K562 (cell line): ENCODE results near the gene AIMP2. TPM values are rescaled to one million over a fixed set of nuclear protein-coding genes. Genes with fewer than 3 reads are reported as not detected.

ENCODE experiments used
- BACH1 ChIP-seq: fragments of 200-800 bp; sonication (Bioruptor generic); IDR thresholded peaks from 2 replicates; pipeline ENCODE4 v1.6.1; 2016; ENCODE audit warnings: missing genetic modification characterization, missing compliant biosample characterization
- BCL6 ChIP-seq: fragments of 250-450 bp; sonication (Bioruptor Pico); IDR thresholded peaks from 2 replicates; pipeline ENCODE4 v1.4.0; 2020
- ETS1 ChIP-seq: conservative IDR thresholded peaks from 2 replicates; pipeline ENCODE4 v1.6.1; 2011; ENCODE audit warnings: low read depth, mild to moderate bottlenecking, low read length; ENCODE audit not compliant: control insufficient read depth
- FOXA3 ChIP-seq, 2 experiments: fragments of 450-650 bp in 1 of 2; sonication (generic) in 1 of 2; formaldehyde crosslinking; IDR thresholded peaks in 1 of 2; conservative IDR thresholded peaks in 1 of 2; 2 replicates each; pipeline versions ENCODE4 v1.4.0 to v1.8.0; 2020 to 2022; ENCODE audit warnings: mild to moderate bottlenecking in 2 of 2, missing genetic modification reagents in 1 of 2
- FOXJ2 ChIP-seq: fragments of 200-800 bp; sonication (Bioruptor generic); IDR thresholded peaks from 2 replicates; pipeline ENCODE4 v1.6.1; 2016; ENCODE audit warnings: missing genetic modification characterization, missing compliant biosample characterization
- GABPB1 ChIP-seq: sonication (generic); formaldehyde crosslinking; IDR thresholded peaks from 2 replicates; pipeline ENCODE4 v1.8.0; 2022; ENCODE audit warnings: mild to moderate bottlenecking, missing genetic modification reagents
- GTF2A2 ChIP-seq: IDR thresholded peaks from 2 replicates; pipeline ENCODE4 v1.6.1; 2016; ENCODE audit warnings: mild to moderate bottlenecking, missing genetic modification characterization, missing compliant biosample characterization
- HBP1 ChIP-seq: fragments of 450-650 bp; formaldehyde crosslinking; IDR thresholded peaks from 2 replicates; pipeline ENCODE4 v1.4.0; 2022; ENCODE audit warnings: missing genetic modification characterization
- HNRNPK ChIP-seq: fragments of 200-400 bp; formaldehyde crosslinking; IDR thresholded peaks from one replicate; pipeline ENCODE4 v1.6.1; 2018; ENCODE audit warnings: mild to moderate bottlenecking, low read depth, low read length; ENCODE audit not compliant: poor library complexity, severe bottlenecking
- MEF2D ChIP-seq: conservative IDR thresholded peaks from 2 replicates; pipeline ENCODE4 v1.6.1; 2016; ENCODE audit warnings: low read depth, missing genetic modification characterization, missing compliant biosample characterization
- MTF1 ChIP-seq: fragments of 250-450 bp; sonication (Bioruptor Pico); IDR thresholded peaks from 2 replicates; pipeline ENCODE4 v1.9.0; 2021; ENCODE audit warnings: moderate library complexity, mild to moderate bottlenecking, inconsistent platforms, borderline replicate concordance
- NR2C2 ChIP-seq, 2 experiments: fragments of 200-800 bp in 1 of 2; sonication (Bioruptor generic) in 1 of 2; sonication (generic) in 1 of 2; formaldehyde crosslinking in 1 of 2; IDR thresholded peaks; 2 replicates each; pipeline versions ENCODE4 v1.6.1 to v1.8.0; 2016 to 2022; ENCODE audit warnings: mild to moderate bottlenecking in 1 of 2, missing compliant biosample characterization in 1 of 2, missing genetic modification characterization in 1 of 2, missing genetic modification reagents in 1 of 2
- NUFIP1 ChIP-seq: fragments of 450-650 bp; IDR thresholded peaks from 2 replicates; pipeline ENCODE4 v1.6.1; 2018; ENCODE audit not compliant: partially characterized antibody
- PRDM10 ChIP-seq: fragments of 450-650 bp; IDR thresholded peaks from 2 replicates; pipeline ENCODE4 v1.6.1; 2018; ENCODE audit not compliant: partially characterized antibody
- RBM17 ChIP-seq: fragments of 200-400 bp; formaldehyde crosslinking; IDR thresholded peaks from 2 replicates; pipeline ENCODE4 v1.6.1; 2017; ENCODE audit warnings: low read depth, mild to moderate bottlenecking, low read length, borderline replicate concordance
- SMAD3 ChIP-seq: fragments of 450-650 bp; formaldehyde crosslinking; conservative IDR thresholded peaks from 2 replicates; pipeline ENCODE4 v1.4.0; 2020; ENCODE audit warnings: mild to moderate bottlenecking
- ZNF280A ChIP-seq: fragments of 450-650 bp; IDR thresholded peaks from 2 replicates; pipeline ENCODE4 v1.6.1; 2018; ENCODE audit warnings: mild to moderate bottlenecking, low read depth; ENCODE audit not compliant: partially characterized antibody
- ZNF511 ChIP-seq: sonication (generic); formaldehyde crosslinking; IDR thresholded peaks from 2 replicates; pipeline ENCODE4 v1.8.0; 2022; ENCODE audit warnings: mild to moderate bottlenecking, missing genetic modification reagents
- polyA plus RNA-seq, 8 experiments: library from polyadenylated mRNA; depleted of rRNA in 4 of 8; stranded (reverse) in 5 of 8; unstranded in 3 of 8; fragments of >200 nt; fragmentation: Nextera tagmentation in 2 of 8; fragmentation: Illumina TruSeq in 1 of 8; extraction: Ambion mirVana in 2 of 8; extraction: Trizol in 1 of 8; gene quantifications; 2 replicates each; pipeline versions ENCODE4 v1.2.1 to v1.2.3, GENCODE V29; 2011 to 2014; ENCODE audit warnings: inconsistent platforms in 1 of 8, missing spikeins in 1 of 8
- total RNA-seq, 7 experiments: library from RNA; depleted of rRNA in 6 of 7; stranded (reverse); fragments of >200 nt in 6 of 7; fragmentation: Illumina TruSeq in 2 of 7; extraction: Trizol in 2 of 7; gene quantifications; 2 replicates each; pipeline versions ENCODE4 v1.2.1 to v1.2.3, GENCODE V29; 2011 to 2021; ENCODE audit warnings: low replicate concordance in 1 of 7

The AIMP2 gene
- total and polyA plus RNA-seq, 9 of the 15 experiments (the other 6 are each of a cell fraction or from before 2014, with no cell fraction given): 47.5 to 84.9 (median 63.5) TPM

- TF ChIP-seq BACH1 (tag) (peak; percentile 87), SMAD3 (CRISPR knock-in tag) (peak; percentile 75), MEF2D (tag) (peak; percentile 50; the same call in 1 of the 2 replicates), BCL6 (CRISPR knock-in tag) (peak; percentile 26), GABPB1 (CRISPR knock-in tag) (peak; percentile 56; the same call in 1 of the 2 replicates), NUFIP1 (no peak), ETS1 (no peak), PRDM10 (no peak), NR2C2 (CRISPR knock-in tag; IDR thresholded peaks at IDR 0.05) (no peak), NR2C2 (tag; IDR thresholded peaks at IDR 0.05) (peak; percentile 80), RBM17 (no peak), HNRNPK (no peak), MTF1 (0 out of 2 replicates have a peak, but pooled peaks have one; percentile 47), FOXJ2 (peak; percentile 70; the same call in 1 of the 2 replicates), ZNF280A (no peak), HBP1 (CRISPR knock-in tag) (no peak), FOXA3 (CRISPR knock-in tag; conservative IDR thresholded peaks at IDR 0.05 in 1 of 2, IDR thresholded peaks at IDR 0.05 in 1 of 2) (no peak), ZNF511 (CRISPR knock-in tag) (no peak), GTF2A2 (tag) (0 out of 2 replicates have a peak, but pooled peaks have one; percentile 43)
These were observed 7.0 kb downstream of the AIMP2 start (continued) for GRCh38 chr7:6015917-6016652.
